GM18867 (cell line): ENCODE measurements around the gene TAS2R41.
"Not testable (repeated sequence)": the region's sequence is repeated elsewhere in the genome, so short reads cannot be mapped to it uniquely, and the experiment has no call there.

Experiments
- ATAC-seq: cut with Tn5 transposase; IDR thresholded peaks from one replicate; pipeline ENCODE4 v1.9.1; 2021; ENCODE audit warnings: mild to moderate bottlenecking, moderate library complexity; ENCODE audit not compliant: unreplicated experiment

TAS2R41 gene

DNA sequence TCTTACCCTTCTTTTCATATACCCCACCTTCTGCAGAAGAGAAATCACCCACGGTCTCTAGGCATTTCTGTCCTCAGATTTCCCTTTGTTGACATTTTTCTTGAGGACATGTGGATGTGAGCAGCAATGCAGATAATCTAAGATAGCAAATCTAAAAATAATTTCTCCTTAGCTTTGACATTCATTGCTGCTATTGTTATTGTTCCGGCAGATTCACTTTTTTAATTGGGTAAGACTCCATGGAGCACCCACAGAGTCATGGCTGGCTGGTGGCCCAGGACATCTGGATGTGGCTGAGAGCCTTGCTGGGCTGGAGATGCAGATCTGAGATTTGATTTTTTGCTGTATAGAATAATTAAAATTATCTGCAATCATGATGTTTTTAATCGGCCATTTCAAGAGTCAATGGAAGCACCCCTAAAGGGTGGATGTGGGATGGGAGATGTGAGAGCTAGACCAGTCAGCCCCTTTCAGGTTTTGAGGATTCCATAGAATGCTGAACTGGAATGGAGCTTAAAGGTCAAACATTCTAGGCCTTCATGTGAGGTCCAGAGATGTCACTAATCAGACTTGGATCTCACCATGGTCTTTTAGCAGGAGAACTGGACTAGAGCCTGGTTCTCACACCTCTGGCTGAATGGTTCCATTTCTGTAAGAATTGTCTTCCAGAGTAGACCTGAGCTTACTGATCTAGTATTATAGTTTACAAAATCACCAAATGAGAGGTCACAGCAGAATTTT, 37.5 kb downstream of the TAS2R41 start:
- ATAC-seq: no peak

DNA sequence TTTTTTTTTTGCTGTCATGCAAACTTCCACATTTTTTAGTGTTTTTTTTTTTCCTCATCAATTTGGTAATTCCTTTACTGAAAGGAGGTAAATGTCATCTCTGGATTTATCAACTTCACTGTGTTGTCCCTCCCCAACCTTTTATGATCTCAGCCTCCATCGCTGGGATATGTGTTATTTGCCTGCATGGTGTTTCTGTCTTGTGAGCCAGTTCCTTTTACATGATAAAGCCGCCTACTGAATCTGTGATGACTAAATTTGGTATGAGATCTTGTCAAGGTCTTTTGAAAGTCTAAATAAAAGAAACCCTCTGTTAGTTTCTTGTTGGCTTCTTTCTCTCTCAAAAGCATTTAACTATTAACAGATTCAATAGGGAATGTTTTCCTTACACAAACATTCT, 39.3 kb downstream of the TAS2R41 start:
- no peak for ATAC-seq

DNA sequence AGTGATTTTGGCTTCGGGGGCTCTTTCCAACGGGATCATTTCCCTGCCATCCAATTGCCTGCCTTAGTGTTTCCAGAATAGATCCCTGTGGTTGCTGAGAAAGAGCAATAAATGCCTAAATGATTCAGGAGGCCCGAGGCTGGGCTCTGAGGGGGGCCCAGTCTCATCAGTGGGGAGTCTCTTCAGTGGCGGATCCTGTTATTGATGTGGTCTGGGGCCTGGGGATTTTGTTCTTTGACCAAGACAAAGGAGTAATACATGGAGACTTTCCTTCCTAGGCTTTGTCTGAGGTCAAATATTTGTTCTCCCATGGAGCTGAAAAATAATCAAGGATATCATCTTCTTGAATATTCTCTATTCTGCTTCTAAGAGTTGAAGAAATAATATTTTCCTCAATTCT, 40.8 kb downstream of the TAS2R41 start:
- ATAC-seq: no peak

DNA sequence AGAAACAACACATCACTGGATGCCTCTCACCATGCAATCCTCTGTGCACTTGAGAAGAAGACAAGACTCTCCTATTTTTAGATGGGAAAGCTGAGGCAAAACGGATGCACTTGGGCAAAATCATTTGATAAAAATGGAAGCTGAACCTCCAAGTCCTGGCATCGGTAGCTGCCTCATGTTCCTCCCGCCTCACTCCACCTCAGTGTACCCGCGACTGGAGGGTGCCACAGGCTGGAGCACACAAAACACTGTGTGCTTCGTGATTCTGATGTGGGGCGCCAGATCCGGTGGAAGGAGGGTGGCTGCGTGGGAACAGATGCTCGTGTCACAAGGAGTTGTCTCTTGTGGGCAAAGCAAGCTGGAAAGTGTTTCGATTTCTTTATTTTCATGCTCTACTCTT, 41.3 kb downstream of the TAS2R41 start:
- ATAC-seq: no peak

DNA sequence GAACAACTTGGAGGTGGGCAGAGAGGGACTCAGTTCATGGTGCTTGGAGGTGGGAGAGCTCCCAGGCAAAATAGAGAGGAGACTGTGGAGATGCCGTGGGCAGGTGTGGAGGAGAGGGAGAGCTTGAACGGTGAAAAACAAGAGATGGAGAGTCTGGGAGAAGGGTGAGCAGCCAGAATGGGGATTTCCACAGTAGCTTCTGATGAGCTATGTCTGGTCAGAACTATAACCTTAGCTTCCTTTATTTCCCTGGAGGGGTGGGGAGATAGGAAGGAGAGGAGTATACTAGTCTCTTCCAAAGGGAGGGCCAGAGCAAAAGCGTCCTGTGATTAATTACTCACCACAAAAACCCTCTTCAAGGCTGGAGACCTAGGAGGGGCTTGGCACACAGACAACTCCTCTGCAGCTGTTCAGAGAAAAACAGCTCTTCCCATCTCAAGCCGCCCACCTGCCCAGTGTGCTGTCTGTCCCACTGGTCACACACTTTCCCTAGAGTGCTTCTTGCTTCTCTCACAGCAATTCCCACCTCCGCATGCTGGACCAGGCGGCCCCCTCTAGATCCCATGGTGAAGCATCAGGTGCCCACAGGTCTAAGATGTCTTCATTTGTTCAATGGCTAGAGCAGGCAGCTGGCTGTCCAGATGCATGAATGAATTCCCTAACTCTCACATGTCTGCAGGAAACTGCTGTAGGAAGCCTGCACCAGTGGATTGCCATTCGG, 41.9 kb downstream of the TAS2R41 start:
- no peak for ATAC-seq

DNA sequence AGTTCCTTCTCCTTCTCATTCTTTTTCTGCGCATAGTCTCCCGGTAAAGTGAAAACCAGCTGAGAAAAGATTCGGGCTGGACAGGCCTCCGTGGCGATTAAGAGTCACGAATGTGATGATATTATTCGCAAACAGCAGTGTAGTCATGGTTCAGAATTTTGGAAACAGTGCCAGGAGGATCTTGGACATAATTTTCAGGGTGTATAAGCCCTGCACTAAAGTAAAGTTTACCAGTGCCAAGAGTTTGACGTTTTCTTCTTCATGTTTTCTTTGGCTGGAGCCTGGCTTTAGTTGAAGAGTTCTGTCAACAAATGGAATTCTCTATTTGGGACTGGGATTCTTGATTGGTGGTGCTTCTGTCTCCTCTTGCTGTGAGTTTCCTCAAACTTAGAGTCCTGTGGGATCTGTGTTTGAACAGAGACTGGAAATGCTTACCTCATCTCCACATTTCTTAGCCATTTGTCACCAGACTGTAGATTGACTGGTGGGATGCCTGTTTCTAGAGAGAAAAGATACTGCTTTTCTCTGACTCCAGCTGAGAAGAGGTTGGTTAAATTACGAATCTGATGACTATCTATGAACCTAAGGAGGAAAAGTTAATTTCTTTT, 44.7 kb downstream of the TAS2R41 start:
- ATAC-seq: not testable (repeated sequence)
